Measurements from ENCODE around the gene SHE. TPM values are rescaled to one million over a fixed set of nuclear protein-coding genes. Genes with fewer than 3 reads are reported as not detected.
A peak's percentile ranks its signal among the peaks of the same experiment; 100 is the strongest.

The SHE gene
- polyA plus RNA-seq, 1 experiment: not detected

DNA sequence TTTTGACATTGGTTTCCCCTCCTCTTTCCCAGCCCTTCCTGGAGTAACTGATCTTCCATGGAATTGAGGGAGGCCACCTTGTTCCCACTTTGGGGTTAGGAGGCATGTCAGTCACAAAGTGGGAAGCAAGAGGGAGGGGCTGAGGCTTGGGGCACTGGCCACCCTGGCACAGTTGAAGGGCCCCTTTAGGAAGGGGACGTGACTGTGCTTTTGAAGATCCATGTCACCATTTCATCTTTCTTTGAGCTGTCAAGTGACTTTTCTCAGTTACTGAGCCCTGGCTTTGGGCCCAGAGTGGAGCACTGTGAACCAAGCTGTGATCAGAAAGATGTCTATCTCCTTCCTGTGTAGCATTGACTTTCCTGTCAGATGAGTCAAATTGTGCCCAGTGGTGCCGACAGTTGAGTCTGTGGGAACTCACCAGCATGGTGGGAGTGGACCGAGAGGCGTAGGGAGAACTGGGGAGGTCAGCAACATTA is 38.7 kb downstream of the SHE start:
- ChIA-PET POLR2A (interaction anchor here (0.6 to 1.6 kb wide), 6 partner anchors 10 to 580 kb away, joined by 3 to 6 read pairs (median 3); no protein-coding TSS in a partner anchor), CTCF (interaction anchor here (0.6 to 1.6 kb wide), 5 partner anchors 10 to 596 kb away, joined by 3 to 5 read pairs (median 3); no protein-coding TSS in a partner anchor)
- H3K27ac ChIP-seq (ENCODE audit: low read depth, low read length): peak overlapping the region; percentile 88
- no peaks in the 10 kb centered on the region for H3K27me3 ChIP-seq (ENCODE audit: control insufficient read depth, insufficient read depth, low read length)
- TF ChIP-seq CTCF (IDR thresholded peaks at IDR 0.05; ENCODE audit: low read depth, low read length): no peak
- H3K4me3 ChIP-seq (ENCODE audit: low read depth, low read length): no peak overlapping the region
- DNase-seq (ENCODE audit: low read depth, low spot score): no peak
- H3K9me3 ChIP-seq (ENCODE audit: control insufficient read depth, insufficient read depth, low read length): no peaks in the 10 kb centered on the region

DNA sequence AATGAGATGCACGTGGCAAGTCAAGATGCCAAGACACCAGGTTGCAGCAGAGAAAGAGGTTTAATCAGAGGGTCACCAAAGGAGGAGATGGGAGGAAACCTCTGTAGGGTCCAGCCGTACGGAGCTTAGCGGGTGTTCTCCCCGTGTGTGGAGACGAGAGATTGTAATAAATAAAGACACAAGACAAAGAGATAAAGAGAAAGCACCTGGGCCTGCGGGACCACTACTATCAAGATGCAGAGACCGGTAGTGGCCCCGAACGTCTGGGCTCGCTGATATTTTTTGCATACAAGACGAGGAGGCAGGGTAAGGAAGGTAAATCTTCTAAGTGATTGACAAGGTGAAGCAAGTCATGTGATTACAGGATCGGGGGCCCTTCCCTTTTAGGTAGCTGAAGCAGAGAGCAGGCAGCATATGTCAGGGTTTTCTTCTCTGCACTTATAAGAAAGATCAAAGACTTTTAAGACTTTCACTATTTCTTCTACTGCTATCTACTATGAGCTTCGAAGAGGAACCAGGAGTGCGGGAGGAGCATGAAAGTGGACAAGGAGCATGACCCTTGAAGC is 41.4 kb downstream of the SHE start:
- POLR2A ChIA-PET: no interaction called here
- Histone ChIP-seq H3K9me3 (ENCODE audit: control insufficient read depth, insufficient read depth, low read length) (no peaks in the 10 kb centered on the region), H3K4me3 (ENCODE audit: low read depth, low read length) (no peak overlapping the region), H3K27me3 (ENCODE audit: control insufficient read depth, insufficient read depth, low read length) (no peaks in the 10 kb centered on the region), H3K27ac (ENCODE audit: low read depth, low read length) (no peak overlapping the region)
- DNase-seq (ENCODE audit: low read depth, low spot score): no peak
- CTCF ChIA-PET: interaction anchor here (1.2 to 1.3 kb wide), 2 partner anchors 19 to 135 kb away, joined by 3 read pairs; partner anchors contain the start of gene ATP8B2
- TF ChIP-seq CTCF (IDR thresholded peaks at IDR 0.05; ENCODE audit: low read depth, low read length): no peak

- ChIA-PET POLR2A (interaction anchor here (0.7 kb wide), 1 partner anchor 13 kb away, joined by 4 read pairs; no protein-coding TSS in a partner anchor), CTCF (interaction anchor here (1.1 to 1.3 kb wide), 2 partner anchors 22 to 125 kb away, joined by 3 to 4 read pairs; no protein-coding TSS in a partner anchor)
- no peak for TF ChIP-seq CTCF (IDR thresholded peaks at IDR 0.05; ENCODE audit: low read depth, low read length)
- Histone ChIP-seq H3K27ac (ENCODE audit: low read depth, low read length) (no peak overlapping the region), H3K27me3 (ENCODE audit: control insufficient read depth, insufficient read depth, low read length) (no peaks in the 10 kb centered on the region), H3K9me3 (ENCODE audit: control insufficient read depth, insufficient read depth, low read length) (no peaks in the 10 kb centered on the region), H3K4me3 (ENCODE audit: low read depth, low read length) (no peak overlapping the region)
- no peak for DNase-seq (ENCODE audit: low read depth, low spot score)
Observed at GRCh38 chr1:154459080-154459479, 43.1 kb downstream of the SHE start.

GRCh38 chr1:154456631-154457030 is 45.6 kb downstream of the SHE start:
- Histone ChIP-seq H3K4me3 (ENCODE audit: low read depth, low read length) (no peak overlapping the region), H3K9me3 (ENCODE audit: control insufficient read depth, insufficient read depth, low read length) (no peaks in the 10 kb centered on the region), H3K27ac (ENCODE audit: low read depth, low read length) (no peak overlapping the region), H3K27me3 (ENCODE audit: control insufficient read depth, insufficient read depth, low read length) (no peaks in the 10 kb centered on the region)
- POLR2A ChIA-PET: no interaction called here
- CTCF ChIA-PET: interaction anchor here (1.6 kb wide), 1 partner anchor 122 kb away, joined by 7 read pairs; no protein-coding TSS in a partner anchor
- no peak for TF ChIP-seq CTCF (IDR thresholded peaks at IDR 0.05; ENCODE audit: low read depth, low read length)
- DNase-seq (ENCODE audit: low read depth, low spot score): no peak

DNA sequence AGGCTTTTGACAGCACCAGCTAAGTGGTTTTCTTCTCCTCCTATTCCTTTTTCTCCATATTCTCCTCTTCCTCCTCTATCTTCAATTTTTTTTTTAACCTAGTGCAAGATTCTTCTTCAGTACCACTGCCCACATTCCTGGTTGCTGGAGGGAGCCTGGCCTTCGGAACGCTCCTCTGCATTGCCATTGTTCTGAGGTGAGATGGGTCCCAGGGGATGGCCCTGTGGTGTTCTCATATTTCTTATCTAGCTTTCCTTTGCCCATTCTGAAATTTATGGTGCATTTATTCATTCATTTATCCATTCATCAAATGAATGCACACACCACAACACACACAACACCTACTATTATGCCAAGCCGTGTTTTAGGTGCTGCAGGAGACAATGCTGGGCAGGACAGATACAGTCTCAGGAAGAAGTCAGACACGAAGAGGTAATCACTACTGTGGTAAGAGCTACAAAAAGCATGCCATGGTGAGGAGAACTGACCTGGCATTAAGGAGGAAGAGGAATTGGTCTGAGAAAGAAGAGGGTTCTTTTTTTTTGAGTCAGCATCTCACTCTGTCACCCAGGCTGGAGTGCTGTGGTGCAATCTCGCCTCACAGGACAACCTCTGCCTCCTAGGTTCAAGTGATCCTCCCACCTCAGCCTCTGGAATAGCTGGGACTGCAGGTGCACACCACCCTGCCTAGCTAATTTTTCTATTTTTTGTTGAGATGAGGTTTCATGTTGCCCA is 47.7 kb downstream of the SHE start:
- CTCF ChIA-PET: interaction anchor here (0.8 to 1.4 kb wide), 2 partner anchors 12 to 120 kb away, joined by 4 to 6 read pairs; no protein-coding TSS in a partner anchor
- no peaks in the 10 kb centered on the region for H3K27me3 ChIP-seq (ENCODE audit: control insufficient read depth, insufficient read depth, low read length)

More for the DNA sequence above, 47.7 kb downstream of the SHE start:
- POLR2A ChIA-PET: no interaction called here
- Histone ChIP-seq H3K27ac (ENCODE audit: low read depth, low read length) (no peak overlapping the region), H3K9me3 (ENCODE audit: control insufficient read depth, insufficient read depth, low read length) (no peaks in the 10 kb centered on the region), H3K4me3 (ENCODE audit: low read depth, low read length) (no peak overlapping the region)
- no peak for DNase-seq (ENCODE audit: low read depth, low spot score)
- no peak for TF ChIP-seq CTCF (IDR thresholded peaks at IDR 0.05; ENCODE audit: low read depth, low read length)

All from AG04450 (cell line).